Stimulated activated CD8-positive, alpha-beta memory T cell treated with anti-CD3 and anti-CD28 coated beads, Interleukin-4, amount 100 ng/mL, for 4 hours (primary cell): Measurements from ENCODE around the gene DLG2.
"Not testable (repeated sequence)": the region's sequence is repeated elsewhere in the genome, so short reads cannot be mapped to it uniquely, and the experiment has no call there.

Source experiments
- DNase-seq, 2 donors: peaks; one replicate each; pipeline ENCODE4 v3.0.0-alpha.2; 2020; ENCODE audit warnings: low read depth in 2 of 2, low spot score in 1 of 2

The DLG2 gene

GRCh38 chr11:83449338-83449913 lies 2177.7 kb downstream of the DLG2 start:
- DNase-seq = no peak

DNA sequence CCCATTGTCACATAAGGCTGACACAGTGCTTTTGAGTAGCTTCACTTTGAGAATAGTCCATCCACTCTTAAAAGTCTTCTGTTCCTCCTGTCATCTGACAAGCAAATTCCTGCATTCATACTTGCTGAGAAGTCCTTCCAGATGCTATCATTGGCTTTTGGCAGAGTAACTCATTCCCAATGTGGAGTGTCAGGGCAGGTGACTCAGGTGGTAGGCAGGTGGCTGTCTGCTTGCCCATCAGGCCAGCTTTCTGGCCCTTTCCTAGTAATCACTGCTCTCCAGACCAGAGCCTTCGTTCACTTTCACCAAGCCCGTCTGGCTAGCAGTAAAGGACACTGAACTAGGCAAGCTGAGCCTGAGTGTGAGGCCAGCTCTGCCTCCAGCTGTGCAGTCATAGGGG lies 2178.5 kb downstream of the DLG2 start:
- DNase-seq = no peak

DNA sequence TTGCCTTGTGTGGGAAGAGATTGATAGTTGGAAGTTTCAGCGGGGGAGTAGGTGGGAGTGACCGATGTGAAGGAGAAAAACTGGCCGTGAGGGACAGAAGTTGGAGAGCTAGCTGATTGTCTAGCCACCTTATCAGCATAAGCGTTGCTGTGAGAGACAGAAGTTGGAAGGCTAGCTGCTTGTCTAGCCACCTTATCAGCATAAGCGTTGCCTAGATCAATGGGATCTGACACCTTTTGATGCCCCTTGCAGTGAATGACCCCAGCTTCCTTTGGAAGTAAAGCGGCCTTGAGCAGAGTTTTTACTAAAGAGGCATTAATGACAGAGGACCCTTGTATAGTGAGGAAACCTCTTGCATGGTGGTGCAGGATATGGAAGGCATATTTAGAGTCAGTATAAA lies 2183.3 kb downstream of the DLG2 start:
- DNase-seq = not testable (repeated sequence)

- DNase-seq = no peak
Measured at GRCh38 chr11:83441601-83442000, 2185.5 kb downstream of the DLG2 start.

DNA sequence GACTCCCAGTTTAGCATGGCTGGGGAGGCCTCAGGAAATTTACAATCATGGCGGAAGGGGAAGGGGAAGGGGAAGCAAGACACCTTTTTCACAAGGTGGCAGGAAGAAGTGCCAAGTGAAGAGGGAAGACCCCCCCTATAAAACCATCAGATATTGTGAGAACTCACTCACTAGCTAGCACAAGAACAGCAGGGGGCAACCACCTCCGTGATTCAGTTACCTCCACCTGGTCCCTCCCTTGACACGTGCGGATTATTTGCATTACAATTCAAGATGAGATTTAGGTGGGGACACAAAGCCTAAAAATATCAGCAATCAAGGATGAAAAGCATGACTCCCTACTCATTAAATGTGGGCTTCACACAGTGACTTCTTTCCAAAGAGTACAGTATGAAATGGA lies 2186.0 kb downstream of the DLG2 start:
- DNase-seq = no peak

DNA sequence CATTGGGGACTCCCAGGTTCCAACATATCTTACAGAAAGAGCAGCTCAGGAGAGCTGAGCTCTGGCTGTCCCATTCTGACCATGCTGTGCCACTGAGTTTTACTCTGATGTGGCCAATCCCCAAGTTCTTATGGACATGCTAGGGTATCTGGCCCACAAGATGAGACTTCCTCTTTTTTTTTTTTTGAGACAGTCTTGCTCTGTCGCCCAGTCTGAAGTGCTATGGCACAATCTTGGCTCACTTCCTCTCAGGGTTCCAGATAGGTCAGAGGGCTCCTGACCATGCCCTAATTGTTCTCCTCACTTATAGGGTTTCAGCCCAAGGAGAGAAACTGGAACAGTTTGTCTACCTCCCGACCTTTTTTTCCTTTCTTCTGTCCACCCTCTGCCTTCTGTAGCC lies 2188.7 kb downstream of the DLG2 start:
- no peak for DNase-seq

- DNase-seq = no peak
Measured at GRCh38 chr11:83437939-83438338, 2189.2 kb downstream of the DLG2 start.

GRCh38 chr11:83436855-83437254 lies 2190.3 kb downstream of the DLG2 start:
- DNase-seq = no peak

GRCh38 chr11:83434812-83435211 lies 2192.3 kb downstream of the DLG2 start:
- not testable (repeated sequence) for DNase-seq

DNA sequence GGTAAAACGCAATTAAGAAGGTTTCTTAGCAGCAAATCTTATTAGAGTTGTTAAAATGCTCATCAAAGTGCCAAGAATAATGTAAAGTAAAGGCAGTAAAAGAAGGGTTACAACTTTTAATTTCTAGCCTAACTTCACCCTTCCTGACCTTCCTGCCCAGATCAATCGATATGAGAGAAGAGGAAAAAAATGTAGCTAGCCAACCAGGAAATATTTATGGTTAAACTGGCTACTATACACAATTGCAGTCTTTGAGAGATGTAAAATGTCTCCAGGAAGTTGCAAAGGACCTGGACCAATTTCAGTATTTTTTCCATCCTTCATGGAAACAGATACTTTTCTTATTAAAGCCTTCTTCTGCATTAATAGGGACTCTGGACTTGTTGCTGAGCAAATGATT lies 2199.2 kb downstream of the DLG2 start:
- DNase-seq = no peak

GRCh38 chr11:83427501-83427900 lies 2199.6 kb downstream of the DLG2 start:
- no peak for DNase-seq

DNA sequence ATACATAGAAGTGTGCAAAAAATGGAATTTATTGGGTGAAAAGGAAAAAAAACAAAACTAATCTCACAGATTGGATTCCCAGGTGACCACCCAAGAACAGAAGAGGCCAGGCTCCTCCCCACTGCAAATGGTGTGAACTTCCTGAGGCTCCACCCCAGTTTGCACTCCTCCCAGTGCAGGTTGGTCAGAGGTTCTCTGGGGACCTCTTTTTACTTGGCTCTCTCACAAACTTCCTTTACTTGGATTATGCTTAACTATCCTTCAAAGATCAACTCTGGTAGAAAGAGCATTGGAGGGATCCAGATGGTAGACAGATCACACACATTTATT lies 2202.0 kb downstream of the DLG2 start:
- no peak for DNase-seq

DNA sequence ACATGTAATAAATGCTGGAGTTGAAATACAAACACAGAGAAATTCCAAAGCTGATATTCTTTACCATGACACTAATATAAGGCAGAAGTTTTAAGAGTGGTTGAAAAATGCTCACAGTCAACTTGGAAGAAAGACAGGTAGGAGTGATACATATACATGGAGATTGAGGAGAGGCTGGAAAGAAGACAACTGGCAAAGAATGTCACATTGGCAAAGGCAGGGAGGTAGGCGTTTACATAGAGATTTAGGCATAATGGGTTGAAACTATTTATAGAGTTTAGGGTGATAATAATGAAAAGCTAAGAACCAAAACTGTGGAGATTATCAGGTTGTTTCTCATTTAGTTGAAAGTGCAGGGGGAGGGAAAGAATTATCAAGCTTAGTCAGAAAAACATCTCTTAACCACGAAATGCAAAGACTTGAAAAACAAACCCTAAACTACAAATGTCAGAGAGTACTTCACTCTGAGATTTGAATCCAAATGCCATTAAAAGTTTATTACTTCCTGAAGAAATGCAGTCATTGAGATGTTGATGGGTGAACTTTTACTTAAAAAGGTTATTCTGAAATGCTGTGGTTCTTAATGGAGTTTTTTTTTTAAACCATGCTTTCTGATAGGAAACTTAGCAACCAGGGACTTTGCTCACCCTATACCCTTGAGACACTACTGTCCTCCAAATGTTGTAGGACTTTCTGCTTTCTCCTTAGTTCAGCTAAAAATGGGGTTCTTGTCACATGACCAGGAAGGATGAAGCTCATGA lies 2202.6 kb downstream of the DLG2 start:
- DNase-seq = no peak

DNA sequence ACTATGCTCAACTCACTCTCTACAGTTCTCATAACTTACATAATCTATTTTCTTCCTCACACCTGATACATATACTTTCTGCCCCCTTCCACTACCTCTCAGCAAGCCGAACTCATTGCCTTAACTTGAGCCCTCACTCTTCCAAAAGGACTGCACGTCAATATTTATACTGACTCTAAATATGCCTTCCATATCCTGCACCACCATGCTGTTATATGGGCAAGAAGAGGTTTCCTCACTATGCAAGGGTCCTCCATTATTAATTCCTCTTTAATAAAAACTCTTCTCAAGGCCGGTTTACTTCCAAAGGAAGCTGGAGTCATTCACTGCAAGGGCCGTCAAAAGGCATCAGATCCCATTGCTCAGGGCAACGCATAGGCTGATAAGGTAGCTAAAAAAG lies 2204.5 kb downstream of the DLG2 start:
- DNase-seq = not testable (repeated sequence)

DNA sequence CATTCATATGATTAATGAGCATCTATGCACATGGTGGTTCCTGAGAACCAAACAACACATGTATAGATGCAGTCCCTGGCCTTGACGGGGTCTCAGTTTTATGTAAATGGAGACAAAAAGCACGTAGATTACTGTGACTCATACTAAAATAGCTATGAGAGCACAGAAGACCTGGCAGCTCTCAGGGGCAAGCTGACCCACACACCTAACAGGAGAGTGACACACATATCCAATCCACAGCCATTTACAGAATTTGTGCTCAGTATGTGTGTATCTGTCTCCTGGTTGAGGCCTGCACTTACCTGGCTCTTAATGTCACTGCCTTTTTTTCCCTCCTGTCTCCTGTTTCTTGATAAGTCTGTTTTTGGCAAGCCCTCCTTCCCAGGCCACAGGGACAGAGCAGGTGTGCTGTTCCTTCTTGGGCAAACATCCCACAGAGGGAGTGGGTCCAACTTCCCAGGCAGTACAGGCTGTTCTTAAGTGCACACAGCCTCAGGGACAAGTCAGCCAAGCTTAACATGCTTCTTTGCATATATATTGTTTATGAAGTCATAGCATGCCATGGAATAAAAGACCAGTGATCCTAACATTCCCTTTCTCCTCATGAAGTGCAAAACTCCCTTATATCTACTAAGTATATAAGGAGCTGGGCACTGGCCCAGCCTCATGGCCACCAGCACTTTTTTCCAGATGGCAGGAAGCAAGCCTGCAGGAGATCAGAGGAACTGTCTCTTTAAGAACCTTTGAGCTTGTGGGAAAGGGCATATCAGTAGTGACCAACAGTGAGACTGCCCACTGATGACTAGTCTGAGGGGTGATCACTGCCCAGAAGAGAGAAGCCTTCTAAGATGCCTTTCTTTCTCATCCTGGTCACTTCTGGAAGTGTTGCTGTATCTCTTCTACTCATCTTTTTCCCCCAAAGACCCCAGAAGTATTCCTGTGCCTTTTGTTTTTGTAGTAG lies 2216.3 kb downstream of the DLG2 start:
- DNase-seq = no peak

GRCh38 chr11:83409891-83410290 lies 2217.3 kb downstream of the DLG2 start:
- DNase-seq = no peak

DNA sequence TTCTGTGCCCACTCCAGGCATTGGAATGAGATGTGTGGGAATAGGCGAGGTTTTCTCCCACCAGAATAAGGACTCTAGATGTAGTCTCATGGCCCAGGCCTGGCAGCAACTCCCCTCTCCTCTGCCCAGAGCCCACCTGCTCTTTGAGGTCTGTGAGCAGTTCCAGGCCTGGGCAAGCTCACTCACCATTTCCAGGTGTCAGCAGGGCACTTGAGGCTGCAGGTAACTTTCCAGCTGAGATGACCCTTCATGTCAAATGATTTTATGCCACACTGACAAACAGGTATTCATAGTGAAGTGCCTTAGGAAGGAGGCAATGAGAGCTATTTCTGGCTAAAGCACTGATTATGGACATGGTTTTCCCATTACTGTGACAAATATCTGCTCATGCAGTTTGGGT lies 2217.7 kb downstream of the DLG2 start:
- DNase-seq = no peak

- DNase-seq = no peak
Measured at GRCh38 chr11:83408946-83409345, 2218.2 kb downstream of the DLG2 start.
